Lower lobe of right lung (tissue), 2 donors: ENCODE data around the gene PKP3. TPM values are rescaled to one million over a fixed set of nuclear protein-coding genes. Genes with fewer than 3 reads are reported as not detected.
"Not testable (repeated sequence)": the region's sequence is repeated elsewhere in the genome, so short reads cannot be mapped to it uniquely, and the experiment has no call there.

Experiments
- ATAC-seq, 2 donors: fragments of 200-7000 bp; cut with Tn5 transposase; one replicate each; pipeline ENCODE4 v1.9.1; 2020 to 2022; ENCODE audit warnings: mild to moderate bottlenecking in 2 of 2, moderate library complexity in 2 of 2
- DNase-seq: peaks from one replicate; pipeline ENCODE4 v3.0.0-alpha.2; 2020
- H3K27ac ChIP-seq: fragments of 200-600 bp; one replicate; pipeline ENCODE4 v1.8.0; 2022
- H3K27me3 ChIP-seq: fragments of 200-600 bp; one replicate; pipeline ENCODE4 v1.8.0; 2022; ENCODE audit warnings: low read depth
- H3K36me3 ChIP-seq: fragments of 200-600 bp; one replicate; pipeline ENCODE4 v1.8.0; 2022; ENCODE audit warnings: mild to moderate bottlenecking
- H3K4me1 ChIP-seq: fragments of 200-600 bp; one replicate; pipeline ENCODE4 v1.8.0; 2022
- H3K4me3 ChIP-seq: fragments of 200-600 bp; one replicate; pipeline ENCODE4 v1.8.0; 2022; ENCODE audit warnings: mild to moderate bottlenecking
- H3K9me3 ChIP-seq: fragments of 200-600 bp; one replicate; pipeline ENCODE4 v1.8.0; 2022
- intact Hi-C: fragments of 100-400 bp; cut with DNase I; formaldehyde crosslinking; loops from one replicate; pipeline ENCODE4 v1.11.0; 2022
- total RNA-seq: library from RNA; stranded (reverse); fragmentation: NEBNext Ultra II Directional; extraction: Animal tissue kit (Norgen Biotek cat#: 25700); gene quantifications from one replicate; pipeline ENCODE4 v1.2.1, GENCODE V29; 2021
- TF ChIP-seq, protein P1 (sequence below): fragments of 200-600 bp; IDR thresholded peaks from one replicate; pipeline ENCODE4 v1.8.0; 2022; ENCODE audit warnings: antibody characterized with exemption, mild to moderate bottlenecking
- donor health status: DM: no; HTN: yes; CAD: no; lungs with severe emphysema.

PKP3 gene
- total RNA-seq, 1 donor from 2014 or later, result 23.1 TPM

DNA sequence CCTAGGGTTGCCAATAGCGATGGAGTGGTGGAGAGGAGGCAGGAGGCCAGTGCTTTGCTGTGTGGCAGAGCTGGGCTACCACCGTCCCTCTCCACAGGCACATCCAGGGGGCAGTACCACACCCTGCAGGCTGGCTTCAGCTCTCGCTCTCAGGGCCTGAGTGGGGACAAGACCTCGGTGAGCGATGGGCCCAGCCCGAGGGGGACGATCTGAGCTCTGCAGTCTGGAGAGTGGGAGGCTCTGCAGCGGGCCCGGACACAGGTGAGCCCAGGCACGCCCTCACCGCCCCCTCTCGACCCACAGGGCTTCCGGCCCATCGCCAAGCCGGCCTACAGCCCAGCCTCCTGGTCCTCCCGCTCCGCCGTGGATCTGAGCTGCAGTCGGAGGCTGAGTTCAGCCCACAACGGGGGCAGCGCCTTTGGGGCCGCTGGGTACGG, 2.5 kb downstream of the PKP3 start:
- no peaks in the 10 kb centered on the region for H3K36me3 ChIP-seq
- ATAC-seq (peak in 1 of 2 donors; percentile 1), DNase-seq (peak; percentile 47)
- TF ChIP-seq, protein P1, sequence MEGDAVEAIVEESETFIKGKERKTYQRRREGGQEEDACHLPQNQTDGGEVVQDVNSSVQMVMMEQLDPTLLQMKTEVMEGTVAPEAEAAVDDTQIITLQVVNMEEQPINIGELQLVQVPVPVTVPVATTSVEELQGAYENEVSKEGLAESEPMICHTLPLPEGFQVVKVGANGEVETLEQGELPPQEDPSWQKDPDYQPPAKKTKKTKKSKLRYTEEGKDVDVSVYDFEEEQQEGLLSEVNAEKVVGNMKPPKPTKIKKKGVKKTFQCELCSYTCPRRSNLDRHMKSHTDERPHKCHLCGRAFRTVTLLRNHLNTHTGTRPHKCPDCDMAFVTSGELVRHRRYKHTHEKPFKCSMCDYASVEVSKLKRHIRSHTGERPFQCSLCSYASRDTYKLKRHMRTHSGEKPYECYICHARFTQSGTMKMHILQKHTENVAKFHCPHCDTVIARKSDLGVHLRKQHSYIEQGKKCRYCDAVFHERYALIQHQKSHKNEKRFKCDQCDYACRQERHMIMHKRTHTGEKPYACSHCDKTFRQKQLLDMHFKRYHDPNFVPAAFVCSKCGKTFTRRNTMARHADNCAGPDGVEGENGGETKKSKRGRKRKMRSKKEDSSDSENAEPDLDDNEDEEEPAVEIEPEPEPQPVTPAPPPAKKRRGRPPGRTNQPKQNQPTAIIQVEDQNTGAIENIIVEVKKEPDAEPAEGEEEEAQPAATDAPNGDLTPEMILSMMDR, result no peak
- peak overlapping the region; percentile 44 for H3K4me3 ChIP-seq
- H3K9me3 ChIP-seq, result no peaks in the 10 kb centered on the region
- no peaks in the 10 kb centered on the region for H3K27me3 ChIP-seq
- no peak overlapping the region for H3K27ac ChIP-seq
- peaks cover 24% of the 10 kb centered on the region for H3K4me1 ChIP-seq
- intact Hi-C loops, result no loop called here

DNA sequence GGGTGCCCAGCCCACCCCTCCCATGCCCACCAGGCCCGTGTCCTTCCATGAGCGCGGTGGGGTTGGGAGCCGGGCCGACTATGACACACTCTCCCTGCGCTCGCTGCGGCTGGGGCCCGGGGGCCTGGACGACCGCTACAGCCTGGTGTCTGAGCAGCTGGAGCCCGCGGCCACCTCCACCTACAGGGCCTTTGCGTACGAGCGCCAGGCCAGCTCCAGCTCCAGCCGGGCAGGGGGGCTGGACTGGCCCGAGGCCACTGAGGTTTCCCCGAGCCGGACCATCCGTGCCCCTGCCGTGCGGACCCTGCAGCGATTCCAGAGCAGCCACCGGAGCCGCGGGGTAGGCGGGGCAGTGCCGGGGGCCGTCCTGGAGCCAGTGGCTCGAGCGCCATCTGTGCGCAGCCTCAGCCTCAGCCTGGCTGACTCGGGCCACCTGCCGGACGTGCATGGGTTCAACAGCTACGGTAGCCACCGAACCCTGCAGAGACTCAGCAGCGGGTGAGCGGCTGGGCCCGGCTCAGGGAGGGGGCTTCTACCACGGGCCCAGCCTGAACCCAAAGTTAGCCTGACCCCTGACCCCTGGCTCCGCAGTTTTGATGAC, 3.0 kb downstream of the PKP3 start:
- H3K27ac ChIP-seq, result no peak overlapping the region
- intact Hi-C loops, result no loop called here
- DNase-seq (peak; percentile 58), ATAC-seq (peak in 1 of 2 donors; percentile 29)
- no peaks in the 10 kb centered on the region for H3K36me3 ChIP-seq
- H3K9me3 ChIP-seq, result no peaks in the 10 kb centered on the region
- peaks cover 24% of the 10 kb centered on the region for H3K4me1 ChIP-seq
- TF ChIP-seq, protein P1, result peak; percentile 56
- peak overlapping the region; percentile 44 for H3K4me3 ChIP-seq
- H3K27me3 ChIP-seq, result no peaks in the 10 kb centered on the region

DNA sequence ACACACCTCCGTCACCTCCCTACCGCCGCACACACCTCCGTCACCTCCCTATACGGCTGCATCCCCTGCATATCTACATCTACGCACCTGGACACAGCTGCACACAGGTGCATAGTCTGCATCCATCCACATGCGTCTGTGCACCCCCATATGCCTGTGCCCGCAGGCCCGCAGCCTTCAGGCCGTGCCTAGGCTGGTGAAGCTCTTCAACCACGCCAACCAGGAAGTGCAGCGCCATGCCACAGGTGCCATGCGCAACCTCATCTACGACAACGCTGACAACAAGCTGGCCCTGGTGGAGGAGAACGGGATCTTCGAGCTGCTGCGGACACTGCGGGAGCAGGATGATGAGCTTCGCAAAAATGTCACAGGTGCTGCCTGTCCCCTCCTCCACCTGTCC, 4.8 kb downstream of the PKP3 start:
- ATAC-seq, result no peak
- no peak overlapping the region for H3K4me3 ChIP-seq
- H3K9me3 ChIP-seq, result no peaks in the 10 kb centered on the region
- DNase-seq, result no peak
- intact Hi-C loops, result no loop called here
- no peaks in the 10 kb centered on the region for H3K36me3 ChIP-seq
- no peaks in the 10 kb centered on the region for H3K27me3 ChIP-seq
- no peak overlapping the region for H3K27ac ChIP-seq
- peaks cover 16% of the 10 kb centered on the region for H3K4me1 ChIP-seq
- TF ChIP-seq, protein P1, result no peak

DNA sequence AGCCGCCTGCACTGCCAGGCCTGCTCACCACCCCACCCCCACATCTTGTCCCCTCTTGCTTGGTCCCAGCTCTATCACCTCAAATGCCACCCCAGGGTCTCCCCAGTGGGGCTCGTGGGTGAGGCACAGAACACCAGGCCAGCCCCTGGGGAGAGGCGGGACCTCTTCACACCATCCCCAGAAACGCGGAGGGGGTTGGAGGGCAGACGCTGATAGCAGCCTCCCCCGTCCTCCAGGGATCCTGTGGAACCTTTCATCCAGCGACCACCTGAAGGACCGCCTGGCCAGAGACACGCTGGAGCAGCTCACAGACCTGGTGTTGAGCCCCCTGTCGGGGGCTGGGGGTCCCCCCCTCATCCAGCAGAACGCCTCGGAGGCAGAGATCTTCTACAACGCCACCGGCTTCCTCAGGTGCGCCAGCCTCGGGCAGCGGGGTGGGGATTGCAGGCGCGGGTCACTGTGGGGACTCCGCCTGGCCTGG, 5.8 kb downstream of the PKP3 start:
- Histone ChIP-seq H3K27me3 (no peaks in the 10 kb centered on the region), H3K4me3 (no peak overlapping the region), H3K4me1 (peaks cover 16% of the 10 kb centered on the region), H3K36me3 (no peaks in the 10 kb centered on the region), H3K27ac (no peak overlapping the region), H3K9me3 (no peaks in the 10 kb centered on the region)
- intact Hi-C loops, result no loop called here
- TF ChIP-seq, protein P1, result no peak
- ATAC-seq (no peak), DNase-seq (no peak)

DNA sequence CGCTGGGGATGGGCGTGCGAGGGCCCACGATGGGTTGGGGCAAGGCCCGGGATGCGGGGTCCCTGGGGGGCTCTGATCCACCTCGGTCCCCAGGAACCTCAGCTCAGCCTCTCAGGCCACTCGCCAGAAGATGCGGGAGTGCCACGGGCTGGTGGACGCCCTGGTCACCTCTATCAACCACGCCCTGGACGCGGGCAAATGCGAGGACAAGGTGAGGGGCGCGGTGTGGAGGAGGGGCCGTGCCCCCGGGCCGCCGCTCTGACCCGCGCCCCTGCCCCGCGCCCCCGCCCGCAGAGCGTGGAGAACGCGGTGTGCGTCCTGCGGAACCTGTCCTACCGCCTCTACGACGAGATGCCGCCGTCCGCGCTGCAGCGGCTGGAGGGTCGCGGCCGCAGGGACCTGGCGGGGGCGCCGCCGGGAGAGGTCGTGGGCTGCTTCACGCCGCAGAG, 6.3 kb downstream of the PKP3 start:
- Histone ChIP-seq H3K36me3 (no peaks in the 10 kb centered on the region), H3K9me3 (no peaks in the 10 kb centered on the region), H3K4me1 (peaks cover 16% of the 10 kb centered on the region), H3K4me3 (no peak overlapping the region), H3K27me3 (no peaks in the 10 kb centered on the region), H3K27ac (no peak overlapping the region)
- TF ChIP-seq, protein P1, result no peak
- DNase-seq, result peak; percentile 24
- no peak for ATAC-seq
- intact Hi-C loops, result no loop called here

DNA sequence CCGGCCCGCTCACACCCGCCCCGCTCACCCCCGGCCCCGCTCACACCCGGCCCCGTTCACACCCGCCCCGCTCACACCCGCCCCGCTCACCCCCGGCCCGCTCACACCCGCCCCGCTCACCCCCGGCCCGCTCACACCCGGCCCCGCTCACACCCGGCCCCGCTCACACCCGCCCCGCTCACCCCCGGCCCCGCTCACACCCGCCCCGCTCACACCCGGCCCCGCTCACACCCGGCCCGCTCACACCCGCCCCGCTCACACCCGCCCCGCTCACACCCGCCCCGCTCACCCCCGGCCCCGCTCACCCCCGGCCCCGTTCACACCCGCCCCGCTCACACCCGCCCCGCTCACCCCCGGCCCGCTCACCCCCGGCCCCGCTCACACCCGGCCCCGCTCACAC, 7.2 kb downstream of the PKP3 start:
- peak; percentile 1 for DNase-seq
- ATAC-seq, intact Hi-C loops, H3K4me3 ChIP-seq, H3K9me3 ChIP-seq, H3K36me3 ChIP-seq, H3K27me3 ChIP-seq, H3K27ac ChIP-seq: not testable (repeated sequence)
- peaks cover 19% of the 10 kb centered on the region for H3K4me1 ChIP-seq
